GM10847 (cell line): ENCODE measurements around the gene PSMB8.

Experiments used
- POLR2A ChIP-seq: IDR thresholded peaks from 2 replicates; pipeline ENCODE4 v1.6.1; 2011; ENCODE audit not compliant: insufficient read length; ENCODE audit errors: extremely low read depth

Gene PSMB8

DNA sequence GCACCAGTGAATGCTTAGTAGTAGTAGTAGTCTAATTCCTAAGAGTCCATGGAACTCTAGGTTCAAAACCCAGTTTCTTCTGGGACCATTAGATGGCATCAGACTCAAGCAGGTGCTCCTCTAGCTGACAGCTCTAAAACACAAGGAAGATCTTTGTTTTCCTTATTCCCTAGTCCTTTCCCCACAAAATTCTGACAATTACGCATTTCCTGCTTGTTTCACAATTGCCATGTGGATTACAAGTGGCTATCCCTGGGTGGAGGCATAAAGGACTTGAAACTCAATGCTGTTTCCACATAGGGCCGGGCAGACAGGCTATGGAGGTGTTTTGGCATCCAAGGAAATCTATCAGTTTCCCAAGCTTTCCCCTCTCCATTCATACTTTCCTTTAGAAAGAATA is 17.9 kb downstream of the PSMB8 start:
- no peak for TF ChIP-seq POLR2A

DNA sequence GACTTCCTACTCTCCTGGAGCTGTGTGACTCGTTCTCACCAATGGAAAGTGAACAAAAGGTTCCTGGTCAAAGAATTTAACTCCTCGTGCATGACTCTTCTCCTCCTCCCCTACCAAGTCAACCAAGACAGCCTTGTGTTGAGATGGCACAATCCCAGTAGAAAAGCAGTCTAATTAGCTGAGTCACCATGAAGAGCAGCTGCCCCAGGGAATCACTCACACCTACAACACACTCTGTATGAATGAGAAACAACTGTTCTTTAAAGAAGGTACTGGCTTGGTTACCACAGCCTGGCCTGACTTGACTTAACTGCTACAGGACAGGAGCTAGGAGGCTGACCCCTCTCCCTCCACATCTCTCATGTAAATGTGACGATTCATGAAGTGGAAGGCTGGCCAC is 24.1 kb downstream of the PSMB8 start:
- no peak for TF ChIP-seq POLR2A

DNA sequence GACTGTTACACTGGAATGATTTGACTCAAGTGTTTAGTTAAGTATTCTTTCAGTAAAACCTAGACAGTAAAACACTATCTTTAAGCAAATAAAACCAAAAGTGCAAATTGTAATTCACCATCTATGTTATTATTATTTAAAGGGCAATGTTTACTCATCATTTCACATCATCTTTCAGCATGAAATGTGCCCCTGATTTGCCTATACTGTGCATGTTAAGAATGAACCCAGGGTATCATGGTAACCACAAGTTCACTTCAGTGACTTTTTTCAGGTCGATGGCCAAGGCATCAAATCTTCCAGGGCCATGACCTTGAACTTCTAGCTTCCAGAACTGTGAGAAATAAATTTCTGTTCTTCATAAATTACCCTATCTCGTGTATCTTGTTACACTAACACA is 25.0 kb downstream of the PSMB8 start:
- no peak for TF ChIP-seq POLR2A

- no peak for TF ChIP-seq POLR2A
Observed at GRCh38 chr6:32816746-32817204, 27.1 kb downstream of the PSMB8 start, which contains the start of gene HLA-DOB. Gene HLA-DOB, minus strand, starts transcription at chr6:32817002. Its CDS starts 51 bp downstream, at chr6:32816951.

DNA sequence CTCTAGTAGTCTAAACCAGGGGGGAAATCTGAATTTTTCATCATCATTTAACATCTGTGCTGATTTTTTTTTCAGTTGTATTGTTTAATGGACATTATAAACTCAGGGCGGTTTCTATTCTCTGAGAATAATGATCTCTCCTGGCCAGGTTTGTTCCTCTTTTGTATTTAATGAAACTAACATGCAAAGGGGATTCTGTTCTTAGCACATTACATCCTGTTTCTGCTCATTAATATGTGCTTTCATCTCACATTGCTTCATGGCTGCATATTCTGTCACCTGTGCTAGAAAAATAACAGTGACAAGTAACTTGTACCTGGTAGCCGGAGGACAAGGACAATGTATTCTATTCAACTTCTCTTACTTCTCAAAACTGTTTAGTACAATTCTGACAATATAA is 27.9 kb downstream of the PSMB8 start:
- TF ChIP-seq POLR2A, result no peak

DNA sequence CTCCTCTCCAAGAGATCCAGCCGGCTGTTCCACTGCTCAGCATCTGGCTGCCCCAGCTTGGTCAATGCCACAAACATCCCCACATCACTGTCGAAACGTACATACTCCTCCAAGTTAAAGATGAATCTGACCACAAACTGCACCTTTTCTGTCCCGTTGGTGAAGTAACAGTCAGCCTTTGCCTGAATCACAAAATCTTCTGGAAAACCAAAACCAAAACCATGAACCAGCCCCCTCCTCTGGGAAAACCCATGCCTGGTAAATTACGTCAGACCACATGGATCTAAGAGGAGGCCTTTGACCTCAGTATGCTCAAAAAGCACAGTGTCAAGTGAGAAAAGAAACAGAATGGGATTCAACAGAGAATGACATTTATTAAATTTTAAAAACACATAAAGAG is 28.7 kb downstream of the PSMB8 start:
- no peak for TF ChIP-seq POLR2A

- no peak for TF ChIP-seq POLR2A
Observed at GRCh38 chr6:32814145-32814544, 29.7 kb downstream of the PSMB8 start.

DNA sequence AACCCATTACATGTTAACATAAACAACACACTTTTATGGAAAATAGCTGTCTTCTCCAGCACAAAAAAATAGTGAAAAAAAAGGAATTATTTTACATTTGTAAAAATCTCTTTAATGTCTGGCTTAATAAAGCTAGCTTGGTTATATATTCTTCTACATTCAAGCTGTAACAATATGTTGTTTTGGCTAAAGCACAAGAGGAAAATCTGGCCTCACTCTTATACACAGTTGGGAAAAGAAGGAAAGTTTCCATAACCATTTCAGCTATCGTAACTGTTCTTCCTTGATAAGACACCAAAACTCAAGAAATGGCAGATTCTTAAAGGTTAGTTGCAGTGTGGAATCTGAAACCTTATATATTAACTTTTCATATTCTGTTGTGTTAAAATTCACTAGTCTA is 34.7 kb downstream of the PSMB8 start:
- TF ChIP-seq POLR2A, result no peak

- TF ChIP-seq POLR2A, result no peak
Observed at GRCh38 chr6:32807020-32807580, 36.7 kb downstream of the PSMB8 start.

DNA sequence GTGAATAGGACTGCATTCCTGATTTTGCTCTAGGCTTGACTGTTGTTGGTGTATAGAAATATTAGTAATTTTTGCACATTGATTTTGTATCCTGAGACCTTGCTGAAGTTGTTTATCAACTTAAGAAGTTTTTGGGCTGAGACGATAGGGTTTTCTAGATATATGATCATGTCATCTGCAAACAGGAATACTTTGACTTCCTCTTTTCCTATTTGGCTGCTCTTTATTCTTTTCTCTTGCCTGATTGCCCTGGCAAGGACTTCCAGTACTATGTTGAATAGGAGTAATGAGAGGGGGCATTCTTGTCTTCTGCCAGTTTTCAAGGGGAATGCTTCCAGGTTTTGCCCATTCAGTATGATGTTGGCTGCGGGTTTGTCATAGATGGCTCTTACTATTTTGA is 40.4 kb downstream of the PSMB8 start:
- no peak for TF ChIP-seq POLR2A

DNA sequence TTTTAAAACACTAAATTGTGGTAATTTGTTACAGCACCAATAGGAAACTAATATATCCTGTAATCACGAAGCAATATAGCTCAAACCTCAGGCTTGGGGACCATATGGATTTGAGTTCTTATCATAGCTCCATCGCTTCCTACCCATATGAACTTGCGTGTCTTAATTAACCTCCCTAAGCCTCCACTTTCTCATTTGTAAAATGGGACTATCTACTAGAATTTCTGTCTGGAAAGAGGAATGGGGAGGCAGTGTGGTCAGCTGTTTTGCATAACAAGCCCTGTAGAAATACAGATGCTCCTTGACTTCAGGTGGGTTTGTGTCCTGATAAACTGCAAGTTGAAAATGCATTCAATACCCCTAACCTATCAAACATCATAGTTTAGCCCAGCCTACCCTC is 44.1 kb downstream of the PSMB8 start:
- TF ChIP-seq POLR2A, result no peak

DNA sequence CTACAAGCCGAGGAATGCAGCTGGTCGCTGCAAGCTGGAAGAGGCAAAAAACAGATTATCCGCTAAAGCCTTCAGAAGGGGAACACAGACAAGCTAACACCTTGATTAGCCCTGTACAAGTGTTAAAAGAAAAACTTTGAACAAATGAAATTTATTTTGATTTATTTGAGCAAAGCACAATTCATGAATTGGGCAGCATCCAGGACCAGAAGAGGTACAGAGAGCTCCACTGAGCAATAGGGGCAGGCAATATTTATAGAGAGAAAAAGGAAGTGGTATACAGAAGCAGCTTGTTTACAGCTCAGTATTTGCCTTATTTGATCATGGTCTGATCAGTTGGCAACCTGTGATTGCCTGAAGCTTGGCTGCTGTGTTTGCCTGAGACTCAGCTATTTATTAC is 44.7 kb downstream of the PSMB8 start:
- no peak for TF ChIP-seq POLR2A

GRCh38 chr6:32796848-32797776 is 46.7 kb downstream of the PSMB8 start:
- TF ChIP-seq POLR2A, result no peak

DNA sequence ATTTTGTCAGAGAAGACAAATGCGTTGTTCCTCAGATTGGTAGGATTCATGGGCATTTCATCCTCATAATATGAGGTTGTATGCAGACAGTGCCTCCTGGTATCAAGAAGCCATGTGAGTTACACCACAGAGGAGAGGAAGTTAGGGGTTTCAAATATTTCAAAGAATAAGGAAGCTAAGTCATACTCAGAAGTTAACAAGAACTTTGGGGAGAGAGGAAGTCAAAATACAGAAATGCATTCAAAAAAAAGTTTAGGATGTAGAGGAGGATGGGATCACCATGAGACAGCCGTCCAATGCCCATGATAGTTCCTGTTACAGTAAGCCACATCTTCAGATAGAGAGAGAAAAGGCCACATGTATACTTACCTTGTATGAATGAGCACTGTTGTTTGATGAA is 49.3 kb downstream of the PSMB8 start:
- TF ChIP-seq POLR2A, result no peak

- TF ChIP-seq POLR2A, result no peak
Observed at GRCh38 chr6:32792901-32793435, 50.9 kb downstream of the PSMB8 start.
